CD14-positive monocyte (primary cell): ENCODE data around the gene CLTA. TPM values are rescaled to one million over a fixed set of nuclear protein-coding genes. Genes with fewer than 3 reads are reported as not detected.

ENCODE experiments used
- DNase-seq, 3 donors: peaks; one replicate each; pipeline ENCODE4 v3.0.0-alpha.2; 2011 to 2022
- H2AFZ ChIP-seq: 2 replicates; pipeline ENCODE4 v1.6.0; 2012; ENCODE audit warnings: mild to moderate bottlenecking, low read depth, low read length, inconsistent platforms; ENCODE audit not compliant: insufficient read depth, poor library complexity, severe bottlenecking
- H3K27ac ChIP-seq, 2 donors: 1 replicate in 1 of 2; 2 replicates in 1 of 2; pipeline ENCODE4 v1.5.1; 2012 to 2013; ENCODE audit warnings: low read length in 2 of 2, control low read depth in 1 of 2, inconsistent platforms in 1 of 2, low read depth in 1 of 2, mild to moderate bottlenecking in 1 of 2
- H3K27me3 ChIP-seq, 2 donors: one replicate each; pipeline versions ENCODE4 v1.6.0 to v1.6.1; 2011 to 2013; ENCODE audit warnings: low read length in 2 of 2; ENCODE audit not compliant: control insufficient read depth in 2 of 2, insufficient read depth in 2 of 2
- H3K36me3 ChIP-seq, 2 donors: replicated peaks in 1 of 2; 1 replicate in 1 of 2; 2 replicates in 1 of 2; pipeline versions ENCODE4 v1.5.1 to v1.6.1; 2012 to 2013; ENCODE audit warnings: low read length in 2 of 2, control low read depth in 1 of 2, inconsistent platforms in 1 of 2, mild to moderate bottlenecking in 1 of 2; ENCODE audit not compliant: insufficient read depth in 2 of 2, control insufficient read depth in 1 of 2
- H3K4me1 ChIP-seq, 2 donors: 1 replicate in 1 of 2; 2 replicates in 1 of 2; pipeline versions ENCODE4 v1.5.1 to v1.6.1; 2012 to 2013; ENCODE audit warnings: low read length in 2 of 2, control low read depth in 1 of 2, inconsistent platforms in 1 of 2, mild to moderate bottlenecking in 1 of 2, moderate library complexity in 1 of 2; ENCODE audit not compliant: insufficient read depth in 2 of 2, control insufficient read depth in 1 of 2
- H3K4me2 ChIP-seq: replicated peaks from 2 replicates; pipeline ENCODE3; 2012; ENCODE audit warnings: low read length, moderate library complexity, mild to moderate bottlenecking; ENCODE audit not compliant: poor library complexity, severe bottlenecking; ENCODE audit errors: extremely low read depth
- H3K4me3 ChIP-seq, 3 experiments: fragments of 200-600 bp in 1 of 3; sonication (generic) in 1 of 3; replicated peaks in 1 of 3; 1 replicate in 2 of 3; 2 replicates in 1 of 3; pipeline ENCODE4 v1.5.1; 2011 to 2013; ENCODE audit warnings: low read length in 3 of 3, mild to moderate bottlenecking in 3 of 3, control low read depth in 2 of 3, low read depth in 2 of 3, inconsistent platforms in 1 of 3, moderate library complexity in 1 of 3
- H3K79me2 ChIP-seq: 2 replicates; pipeline ENCODE4 v1.6.0; 2012; ENCODE audit warnings: mild to moderate bottlenecking, control low read depth, inconsistent platforms, low read length, moderate library complexity; ENCODE audit not compliant: insufficient read depth
- H3K9ac ChIP-seq: 2 replicates; pipeline ENCODE4 v1.6.0; 2017; ENCODE audit warnings: low read length, mild to moderate bottlenecking; ENCODE audit not compliant: insufficient read depth, poor library complexity, severe bottlenecking
- H3K9me3 ChIP-seq, 2 donors: replicated peaks in 1 of 2; 1 replicate in 1 of 2; 2 replicates in 1 of 2; pipeline versions ENCODE4 v1.5.1 to v1.6.1; 2012 to 2013; ENCODE audit warnings: low read length in 2 of 2, control low read depth in 1 of 2; ENCODE audit not compliant: control insufficient read depth in 1 of 2, insufficient read depth in 1 of 2
- H4K20me1 ChIP-seq: 2 replicates; pipeline ENCODE4 v1.6.0; 2012; ENCODE audit warnings: mild to moderate bottlenecking, low read length, control low read depth, moderate library complexity; ENCODE audit not compliant: insufficient read depth
- H3K27ac Mint-ChIP-seq, 7 donors: one replicate each; pipeline ENCODE4 v1.8.0; 2020; ENCODE audit warnings: mild to moderate bottlenecking in 7 of 7, mixed read lengths in 7 of 7, moderate library complexity in 6 of 7, inconsistent platforms in 2 of 7
- H3K27me3 Mint-ChIP-seq, 3 donors: one replicate each; pipeline ENCODE4 v1.8.0; 2021 to 2022; ENCODE audit warnings: low read depth in 3 of 3, mild to moderate bottlenecking in 3 of 3, mixed read lengths in 3 of 3, moderate library complexity in 3 of 3, inconsistent platforms in 1 of 3
- H3K36me3 Mint-ChIP-seq, 2 donors: one replicate each; pipeline ENCODE4 v1.8.0; 2020; ENCODE audit warnings: mixed read lengths in 2 of 2, inconsistent platforms in 1 of 2, mild to moderate bottlenecking in 1 of 2
- H3K4me1 Mint-ChIP-seq: one replicate; pipeline ENCODE4 v1.8.0; 2020; ENCODE audit warnings: mild to moderate bottlenecking, mixed read lengths
- H3K4me3 Mint-ChIP-seq, 2 donors: one replicate each; pipeline ENCODE4 v1.8.0; 2020; ENCODE audit warnings: mild to moderate bottlenecking in 2 of 2, mixed read lengths in 2 of 2, moderate library complexity in 1 of 2
- H3K9me3 Mint-ChIP-seq, 7 donors: one replicate each; pipeline ENCODE4 v1.8.0; 2020 to 2022; ENCODE audit warnings: mixed read lengths in 7 of 7, mild to moderate bottlenecking in 6 of 7, moderate library complexity in 6 of 7, inconsistent platforms in 2 of 7
- WGBS: methylation state at CpG from one replicate; pipeline ENCODE4 v1.1.5; 2013; ENCODE audit warnings: missing lambda C conversion rate; ENCODE audit not compliant: insufficient coverage; 5-methylcytosine and 5-hydroxymethylcytosine counted together
- intact Hi-C, 2 donors: fragments of 100-400 bp; cut with micrococcal nuclease; formaldehyde crosslinking; loops; one replicate each; pipeline versions ENCODE4 v1.15.0 to v1.15.1; 2023
- polyA plus RNA-seq, 3 donors: library from polyadenylated mRNA; depleted of rRNA in 1 of 3; unstranded in 2 of 3; stranded (reverse) in 1 of 3; fragments of 300-500 nt in 2 of 3; fragments of >200 nt in 1 of 3; fragmentation: Illumina TruSeq in 2 of 3; gene quantifications; 1 replicate in 2 of 3; 2 replicates in 1 of 3; pipeline ENCODE4 v1.2.3, GENCODE V29; 2012 to 2021
- TF ChIP-seq, protein P1 (sequence below): fragments of 200-600 bp; IDR thresholded peaks from one replicate; pipeline ENCODE4 v1.8.0; 2022; ENCODE audit warnings: antibody characterized with exemption, mild to moderate bottlenecking

CLTA gene
- polyA plus RNA-seq, 3 donors, result 85.6 to 262 (median 225) TPM

DNA sequence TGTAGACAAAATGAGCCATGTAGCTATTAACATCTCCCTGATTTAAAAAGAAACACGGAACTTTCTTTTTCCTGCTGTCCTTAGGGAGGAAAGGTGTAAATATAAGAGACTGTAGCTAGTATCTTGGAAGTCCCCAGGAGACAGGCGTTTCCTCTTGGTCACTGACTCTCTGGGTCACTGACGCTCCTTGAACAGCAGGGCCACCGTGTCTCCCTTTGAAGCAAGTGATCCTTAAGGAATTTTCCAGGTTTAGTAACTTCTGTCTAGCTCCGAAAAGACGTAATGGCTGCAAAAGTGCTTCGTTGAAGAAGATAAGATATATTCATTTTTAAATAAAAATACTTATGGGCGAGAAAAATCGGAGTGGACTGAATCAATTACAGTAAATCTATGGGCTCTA, 745 bp upstream of the CLTA start:
- H3K27me3 ChIP-seq, result no peaks in the 10 kb centered on the region
- intact Hi-C loops, result no loop called here
- WGBS, result 0% methylated on average over 2 of the region's 9 CpGs
- Mint-ChIP-seq H3K27ac (peak overlapping the region in 6 of 7 donors; percentile 19 to 96 (median 92)), H3K36me3 (peaks cover 11 to 16% of the 10 kb centered on the region in 2 donors), H3K4me1 (peaks cover 39% of the 10 kb centered on the region), H3K4me3 (peak overlapping the region; percentile 95 to 97), H3K27me3 (peaks cover 5 to 8% (median 7%) of the 10 kb centered on the region in 3 donors), H3K9me3 (no peaks in the 10 kb centered on the region)
- H3K9ac ChIP-seq, result peak overlapping the region; percentile 92
- H4K20me1 ChIP-seq, result peaks cover 37% of the 10 kb centered on the region
- H2AFZ ChIP-seq, result peak overlapping the region; percentile 85
- H3K9me3 ChIP-seq, result no peaks in the 10 kb centered on the region
- TF ChIP-seq, protein P1, sequence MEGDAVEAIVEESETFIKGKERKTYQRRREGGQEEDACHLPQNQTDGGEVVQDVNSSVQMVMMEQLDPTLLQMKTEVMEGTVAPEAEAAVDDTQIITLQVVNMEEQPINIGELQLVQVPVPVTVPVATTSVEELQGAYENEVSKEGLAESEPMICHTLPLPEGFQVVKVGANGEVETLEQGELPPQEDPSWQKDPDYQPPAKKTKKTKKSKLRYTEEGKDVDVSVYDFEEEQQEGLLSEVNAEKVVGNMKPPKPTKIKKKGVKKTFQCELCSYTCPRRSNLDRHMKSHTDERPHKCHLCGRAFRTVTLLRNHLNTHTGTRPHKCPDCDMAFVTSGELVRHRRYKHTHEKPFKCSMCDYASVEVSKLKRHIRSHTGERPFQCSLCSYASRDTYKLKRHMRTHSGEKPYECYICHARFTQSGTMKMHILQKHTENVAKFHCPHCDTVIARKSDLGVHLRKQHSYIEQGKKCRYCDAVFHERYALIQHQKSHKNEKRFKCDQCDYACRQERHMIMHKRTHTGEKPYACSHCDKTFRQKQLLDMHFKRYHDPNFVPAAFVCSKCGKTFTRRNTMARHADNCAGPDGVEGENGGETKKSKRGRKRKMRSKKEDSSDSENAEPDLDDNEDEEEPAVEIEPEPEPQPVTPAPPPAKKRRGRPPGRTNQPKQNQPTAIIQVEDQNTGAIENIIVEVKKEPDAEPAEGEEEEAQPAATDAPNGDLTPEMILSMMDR, result no peak
- peak in 2 of 3 donors; percentile 41 to 65 for DNase-seq
- peak overlapping the region; percentile 79 to 85 (median 84) for H3K4me3 ChIP-seq
- H3K27ac ChIP-seq, result peak overlapping the region; percentile 86 to 92
- peaks cover 0 to 8% of the 10 kb centered on the region in 2 donors for H3K36me3 ChIP-seq
- H3K79me2 ChIP-seq, result peaks cover 43% of the 10 kb centered on the region
- peaks cover 31 to 40% of the 10 kb centered on the region in 2 donors for H3K4me1 ChIP-seq
- H3K4me2 ChIP-seq, result peak overlapping the region; percentile 82

DNA sequence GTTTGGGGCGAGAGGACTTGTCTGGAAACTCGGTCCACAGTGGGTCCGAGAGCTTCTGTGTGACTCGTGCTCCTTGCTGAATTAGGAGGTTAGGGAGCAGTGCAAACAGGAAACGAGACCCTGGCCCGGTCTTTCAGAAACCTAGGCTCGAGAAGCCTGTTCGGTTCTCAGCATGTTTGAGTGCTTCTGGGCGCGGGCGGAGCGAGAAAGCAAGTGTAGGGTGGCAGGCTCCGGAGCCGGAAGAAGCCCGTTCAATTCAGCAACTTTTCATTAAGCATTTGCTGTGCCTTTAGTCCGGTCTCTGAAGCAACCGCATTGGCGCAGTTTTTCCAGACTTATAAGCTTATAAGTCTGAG, 547 bp downstream of the CLTA start:
- H3K36me3 Mint-ChIP-seq, result peaks cover 17 to 29% of the 10 kb centered on the region in 2 donors
- peaks cover 56% of the 10 kb centered on the region for H3K79me2 ChIP-seq
- peaks cover 31 to 40% of the 10 kb centered on the region in 2 donors for H3K4me1 ChIP-seq
- H3K27me3 ChIP-seq, result no peaks in the 10 kb centered on the region
- peak in 2 of 3 donors; percentile 25 to 31 for DNase-seq
- no peaks in the 10 kb centered on the region for H3K9me3 Mint-ChIP-seq
- peak overlapping the region; percentile 85 for H2AFZ ChIP-seq
- H3K36me3 ChIP-seq, result peaks cover 0 to 15% of the 10 kb centered on the region in 2 donors
- peak overlapping the region; percentile 95 to 97 for H3K4me3 Mint-ChIP-seq
- 0% methylated on average over 18 of the region's 18 CpGs for WGBS
- peak overlapping the region; percentile 86 to 92 for H3K27ac ChIP-seq
- H3K4me2 ChIP-seq, result peak overlapping the region; percentile 82
- no peaks in the 10 kb centered on the region for H3K9me3 ChIP-seq
- intact Hi-C loops, result no loop called here
- TF ChIP-seq, protein P1, result no peak
- H3K27ac Mint-ChIP-seq, result peak overlapping the region; percentile 92 to 99 (median 95)
- H3K27me3 Mint-ChIP-seq, result peaks cover 5 to 8% (median 7%) of the 10 kb centered on the region in 3 donors
- peak overlapping the region; percentile 79 to 85 (median 84) for H3K4me3 ChIP-seq
- peaks cover 50% of the 10 kb centered on the region for H4K20me1 ChIP-seq
- peaks cover 39% of the 10 kb centered on the region for H3K4me1 Mint-ChIP-seq
- peak overlapping the region; percentile 92 for H3K9ac ChIP-seq
